Frontal cortex (tissue), 4 donors: Measurements from ENCODE around the gene DOCK1. TPM values are rescaled to one million over a fixed set of nuclear protein-coding genes. Genes with fewer than 3 reads are reported as not detected.

Source experiments
- DNase-seq, 2 donors: peaks; one replicate each; pipeline ENCODE4 v3.0.0; 2012; ENCODE audit warnings: low spot score in 2 of 2
- FAIRE-seq: peaks from 2 replicates; lab custom pipeline; 2012; peaks lifted over from hg19 to GRCh38; lab: Jason Lieb, UNC
- total RNA-seq: library from RNA; depleted of rRNA; stranded (reverse); fragments of >200 nt; gene quantifications from one replicate; pipeline ENCODE4 v1.2.3, GENCODE V29; 2014
- donor health status: control.
- donor health status: control.
- donor health status: control.

The DOCK1 gene
- total RNA-seq, 1 donor from 2014 or later = 14.3 TPM

DNA sequence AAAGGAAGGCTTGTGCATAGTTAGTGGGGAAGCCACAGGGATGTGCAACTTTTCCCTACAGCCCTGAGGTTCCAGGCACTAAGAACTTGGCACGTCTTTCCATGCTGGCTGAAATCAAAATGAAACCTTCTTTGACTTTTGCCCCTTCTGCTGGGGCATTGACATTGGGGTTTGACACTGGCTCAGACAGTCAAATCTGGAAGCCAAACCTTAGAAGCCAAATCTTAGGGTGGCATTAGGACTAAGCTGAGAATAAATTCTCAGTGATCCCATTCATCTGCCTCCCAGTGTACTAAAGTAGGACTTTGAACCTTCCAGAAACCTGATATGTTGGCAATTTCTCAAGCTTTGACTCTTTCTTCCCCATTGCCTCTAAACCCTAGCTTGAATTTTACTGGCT lies 322.4 kb downstream of the DOCK1 start:
- DNase-seq (no peak), FAIRE-seq (no peak)

DNA sequence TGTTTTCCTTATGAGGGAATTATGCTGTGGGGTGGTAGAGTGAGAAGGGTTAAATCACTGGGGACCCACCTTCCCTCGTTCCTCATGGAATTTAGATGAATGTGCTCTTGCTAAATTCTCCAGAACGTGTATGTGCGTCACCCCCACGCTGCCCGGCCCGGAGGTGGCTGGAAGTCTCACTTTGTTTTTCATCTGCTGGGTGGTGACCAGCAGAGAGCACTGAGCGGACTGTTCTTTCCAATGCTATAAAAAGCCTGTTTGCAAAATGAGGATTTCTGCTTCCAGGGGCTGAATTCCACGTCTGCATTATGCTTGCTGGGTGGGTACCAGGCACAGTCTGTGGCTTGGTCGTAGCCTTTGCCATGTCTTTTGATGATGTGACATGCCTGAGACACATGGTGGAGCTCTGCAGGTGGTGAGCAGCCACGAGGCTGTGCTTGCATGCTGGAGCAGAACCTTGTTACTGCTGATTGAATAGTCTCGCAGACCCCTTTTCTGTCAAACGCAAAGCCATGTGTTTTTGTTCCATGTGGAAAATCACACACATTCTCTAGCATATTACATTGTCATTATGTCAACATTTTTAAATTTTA lies 323.1 kb downstream of the DOCK1 start:
- FAIRE-seq (no peak), DNase-seq (peak in 1 of 2 donors; percentile 10)

DNA sequence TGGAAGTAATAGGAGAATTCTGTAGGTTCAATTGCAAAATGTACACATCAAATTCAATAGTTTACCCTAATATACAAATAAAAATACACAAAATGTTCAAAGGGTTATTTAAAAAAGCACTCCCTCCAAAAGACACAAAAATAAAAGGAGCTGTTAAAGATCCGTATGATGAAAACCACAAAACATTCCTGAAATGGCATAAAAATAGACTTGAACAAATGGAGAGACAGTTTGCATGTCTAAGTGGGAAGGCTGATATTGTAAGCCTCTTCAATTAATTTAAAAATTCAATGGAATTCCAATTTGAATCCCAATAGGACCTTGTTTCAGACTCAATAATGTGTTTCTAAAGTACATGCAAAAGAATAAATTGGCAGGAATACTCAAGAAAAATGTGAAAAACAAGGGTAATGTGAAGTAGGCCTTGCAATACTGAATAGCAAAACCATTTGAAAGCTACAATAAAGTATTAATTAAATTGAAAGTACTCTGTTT lies 329.1 kb downstream of the DOCK1 start:
- no peak for DNase-seq

DNA sequence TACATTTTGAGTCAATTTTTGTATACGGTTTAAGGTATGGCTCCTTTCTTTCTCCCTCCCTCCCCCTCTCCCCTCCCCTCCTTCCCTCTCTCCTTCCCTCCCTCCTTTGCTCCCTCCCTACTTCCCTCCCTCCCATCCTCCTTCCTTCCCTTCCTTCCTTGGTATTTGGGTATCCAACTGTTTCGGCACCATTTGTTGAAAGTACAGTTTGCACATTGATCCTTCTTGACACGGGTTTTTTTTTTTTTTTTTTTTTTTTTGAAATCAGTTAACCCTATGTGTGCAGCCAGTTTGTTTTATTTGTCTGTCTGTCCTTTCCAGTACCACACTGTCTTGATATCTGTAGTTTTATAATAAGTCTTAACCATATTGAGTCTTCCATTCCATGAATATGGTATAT lies 331.0 kb downstream of the DOCK1 start:
- no peak for DNase-seq
- FAIRE-seq = no peak

More for the DNA sequence above, 329.1 kb downstream of the DOCK1 start:
- no peak for FAIRE-seq

DNA sequence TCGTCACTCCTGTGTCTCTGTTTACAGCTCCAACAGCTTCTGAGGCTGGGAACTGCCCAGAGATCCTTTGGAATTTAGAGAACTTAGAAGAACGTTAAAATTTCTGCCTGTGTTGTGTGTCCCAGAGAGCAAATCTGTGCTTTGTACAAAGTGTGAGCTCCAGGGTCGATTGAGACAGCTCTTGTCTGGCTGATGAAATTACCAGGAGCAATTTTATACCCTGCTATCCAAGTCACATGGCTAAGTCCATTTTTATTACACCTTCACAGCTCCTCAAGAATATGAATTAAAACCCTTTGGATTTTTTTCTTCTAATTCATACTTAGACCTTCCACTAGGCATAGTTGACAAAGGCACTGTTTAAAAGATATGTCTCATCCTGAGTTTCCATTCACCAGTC lies 337.7 kb downstream of the DOCK1 start:
- no peak for DNase-seq
- no peak for FAIRE-seq

DNA sequence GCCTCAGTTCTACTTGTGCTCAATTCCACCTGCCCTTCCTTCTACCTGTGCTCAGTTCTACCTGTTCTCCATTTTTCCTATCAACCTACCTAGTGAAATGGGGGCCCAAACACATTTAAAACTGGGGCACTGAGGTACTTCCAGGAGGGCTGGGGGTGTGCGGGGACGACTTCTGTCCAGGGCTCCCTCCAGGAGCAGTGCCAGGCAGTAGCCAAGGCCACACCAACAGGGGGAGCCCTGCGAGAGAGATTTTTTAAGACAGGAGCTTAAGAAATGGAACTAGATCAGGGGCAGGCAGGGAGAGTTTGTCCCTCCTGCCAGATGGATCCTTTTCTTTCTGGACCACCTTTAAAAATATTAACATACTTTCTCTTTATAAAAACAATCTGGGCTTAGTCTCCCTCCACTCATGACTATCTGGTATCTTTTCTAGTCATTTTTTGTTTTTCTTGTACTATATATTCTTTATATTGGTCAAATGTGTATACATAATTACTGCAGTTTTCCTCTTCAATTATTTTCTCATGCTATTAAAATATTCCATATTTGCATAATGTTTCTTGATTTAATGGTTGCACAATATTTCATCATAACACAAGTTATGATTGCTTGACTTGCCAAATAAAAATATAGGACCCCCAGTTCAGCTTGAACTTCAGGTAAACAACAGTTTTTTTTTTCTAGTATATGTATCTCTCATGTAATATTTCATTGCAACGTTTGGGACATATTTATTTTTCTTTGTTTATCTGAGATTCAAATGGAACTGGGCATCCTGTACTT lies 338.5 kb downstream of the DOCK1 start:
- DNase-seq (no peak), FAIRE-seq (no peak)

DNA sequence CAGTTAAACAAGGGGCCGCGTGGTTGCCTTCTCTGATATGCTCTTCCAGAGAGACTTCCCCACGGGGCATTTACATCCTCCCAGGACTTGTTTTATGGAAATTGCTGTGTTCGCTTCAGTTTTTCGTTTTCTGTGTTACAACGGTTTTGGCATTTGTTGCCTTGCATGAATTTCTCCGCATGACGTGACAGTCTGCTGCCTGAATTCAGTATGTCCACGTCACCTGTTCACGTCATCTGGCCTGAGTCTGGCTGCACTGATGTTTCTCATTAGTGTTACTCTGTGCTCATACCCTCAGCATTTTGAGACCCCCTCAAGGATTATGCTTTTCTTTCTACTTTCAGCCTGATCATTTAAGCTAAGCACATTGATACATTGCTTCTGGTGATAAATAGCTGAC lies 340.2 kb downstream of the DOCK1 start:
- DNase-seq (no peak), FAIRE-seq (no peak)

DNA sequence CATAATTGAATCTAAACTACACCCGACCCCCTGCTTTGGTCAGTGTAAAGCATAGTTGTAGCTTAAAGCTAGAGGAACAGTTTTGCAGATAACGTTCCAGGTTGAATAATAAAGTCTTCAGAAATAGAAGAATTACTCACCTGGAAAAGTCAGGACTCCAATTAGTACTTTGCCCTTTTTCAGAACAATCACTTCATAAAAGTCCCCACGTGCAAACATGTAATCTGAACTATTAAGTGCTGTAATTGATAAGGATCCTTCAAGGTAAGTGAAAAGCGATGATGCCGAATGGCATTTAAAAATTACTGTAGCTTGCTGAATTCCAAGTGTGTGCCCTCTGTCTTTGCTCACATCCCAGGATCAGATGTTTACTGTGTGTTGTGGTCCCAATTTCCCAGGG lies 344.8 kb downstream of the DOCK1 start:
- FAIRE-seq = no peak
- DNase-seq = no peak

DNA sequence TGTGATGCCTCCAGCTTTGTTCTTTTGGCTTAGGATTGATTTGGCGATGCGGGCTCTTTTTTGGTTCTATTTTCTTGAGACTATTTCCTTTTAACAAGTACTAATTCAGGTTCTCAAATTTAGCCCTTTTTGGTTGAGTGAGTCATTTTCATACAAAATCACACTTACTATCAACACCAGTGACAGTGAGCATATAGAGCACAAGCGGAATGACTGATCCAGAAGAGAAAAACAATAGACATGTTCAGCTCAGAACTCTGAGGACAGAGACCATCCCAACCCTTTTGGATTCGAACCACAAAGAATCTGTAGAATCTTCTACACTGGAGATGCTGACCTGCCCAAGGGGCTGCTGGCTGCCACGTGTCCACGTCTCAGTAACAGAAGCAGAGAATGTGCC lies 347.6 kb downstream of the DOCK1 start:
- no peak for DNase-seq
- FAIRE-seq = no peak

DNA sequence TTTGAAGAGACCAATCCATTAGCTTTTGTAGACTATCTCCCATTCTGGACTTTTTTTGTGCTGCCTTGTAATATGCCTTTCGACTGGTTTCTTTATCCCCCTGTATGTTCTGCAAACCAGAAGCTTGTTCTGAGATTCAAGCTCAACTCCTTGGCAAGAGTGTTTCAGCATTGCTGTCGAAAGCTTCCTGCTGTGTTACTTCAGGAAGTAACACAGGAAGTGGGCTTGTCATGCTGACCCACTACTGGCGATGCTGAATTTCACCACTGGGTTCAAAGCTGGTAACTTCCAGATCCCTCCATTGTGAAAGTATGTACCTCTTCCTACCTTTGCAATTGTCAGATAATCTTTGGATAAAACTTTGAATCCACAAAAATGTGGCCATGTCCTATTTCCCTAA lies 349.0 kb downstream of the DOCK1 start:
- FAIRE-seq (no peak), DNase-seq (no peak)

DNA sequence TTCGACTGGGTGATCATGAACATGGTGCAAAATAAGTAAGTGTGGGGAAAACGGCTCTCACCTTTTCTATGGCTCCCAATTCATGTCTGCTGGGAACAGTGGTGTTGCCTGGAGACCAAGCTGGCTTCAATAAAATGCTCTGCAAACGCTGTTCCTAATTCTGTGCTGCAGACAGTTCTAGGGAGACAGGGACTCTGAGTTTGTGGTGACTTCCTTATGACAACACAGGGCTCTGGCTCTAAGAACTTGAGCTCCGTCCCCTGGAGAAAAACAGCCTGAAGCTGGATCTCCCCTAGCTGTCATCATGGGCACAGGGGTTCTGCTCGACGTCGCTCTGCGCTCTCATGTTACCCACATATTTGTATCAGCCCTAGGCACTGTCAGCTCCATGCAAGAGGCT lies 352.2 kb downstream of the DOCK1 start:
- no peak for DNase-seq
- FAIRE-seq = no peak

DNA sequence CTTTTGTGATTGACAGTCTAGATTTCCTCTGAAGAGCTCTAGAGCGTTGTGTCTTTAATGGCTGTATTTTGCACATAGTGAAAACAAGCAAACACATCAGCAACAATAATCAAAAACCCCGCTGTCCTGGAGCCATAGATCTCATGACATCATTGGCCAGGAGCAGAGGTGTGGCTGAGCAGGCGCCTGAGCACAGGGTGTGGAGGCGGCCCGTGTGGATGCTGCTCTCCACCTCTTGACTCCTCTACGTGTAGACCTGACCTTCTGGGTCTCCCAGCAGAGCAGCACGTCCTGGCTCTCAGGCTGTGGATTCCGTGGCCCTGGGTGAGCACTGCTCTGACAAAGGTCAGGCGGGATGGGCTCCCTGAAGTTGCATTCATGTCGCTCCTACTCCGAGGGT lies 354.1 kb downstream of the DOCK1 start:
- no peak for DNase-seq
- no peak for FAIRE-seq

DNA sequence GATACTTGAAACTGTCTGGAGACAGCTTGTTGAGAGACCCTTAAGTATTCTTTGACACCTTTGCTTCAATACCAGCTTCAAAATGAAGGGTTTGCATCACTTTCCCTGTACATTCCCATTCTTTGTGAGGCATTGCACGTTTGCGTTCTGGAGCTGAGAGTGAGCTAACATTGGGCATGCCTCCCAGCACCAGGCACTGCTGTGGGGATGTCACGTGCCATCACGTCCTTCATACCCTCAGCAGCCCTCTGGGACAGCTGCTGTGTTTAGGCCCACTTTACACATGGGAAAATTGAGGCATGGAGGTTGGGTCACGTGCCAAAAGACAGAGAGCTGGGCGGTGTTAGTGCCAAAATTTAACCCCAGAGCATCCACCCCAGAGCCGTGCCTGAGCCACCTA lies 357.4 kb downstream of the DOCK1 start:
- no peak for DNase-seq
- no peak for FAIRE-seq

DNA sequence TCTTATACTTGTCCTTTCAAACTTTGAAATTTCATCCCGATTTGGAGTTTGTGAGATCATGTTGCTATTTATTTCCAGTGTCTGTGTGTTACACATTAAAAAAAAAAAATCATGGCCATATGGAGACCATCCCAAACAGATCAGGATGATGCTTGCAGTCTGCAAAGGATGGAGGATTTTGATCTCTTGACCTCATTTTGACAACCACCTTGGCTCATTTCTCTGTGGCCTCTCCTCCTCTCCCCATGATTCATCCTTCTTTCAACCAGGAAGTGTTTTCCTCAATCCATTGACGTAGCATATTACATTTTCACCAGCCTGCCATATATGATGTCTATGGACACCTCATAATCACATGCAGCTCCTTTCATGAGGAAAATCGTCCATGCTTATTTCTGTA lies 360.1 kb downstream of the DOCK1 start:
- no peak for DNase-seq
- no peak for FAIRE-seq

DNA sequence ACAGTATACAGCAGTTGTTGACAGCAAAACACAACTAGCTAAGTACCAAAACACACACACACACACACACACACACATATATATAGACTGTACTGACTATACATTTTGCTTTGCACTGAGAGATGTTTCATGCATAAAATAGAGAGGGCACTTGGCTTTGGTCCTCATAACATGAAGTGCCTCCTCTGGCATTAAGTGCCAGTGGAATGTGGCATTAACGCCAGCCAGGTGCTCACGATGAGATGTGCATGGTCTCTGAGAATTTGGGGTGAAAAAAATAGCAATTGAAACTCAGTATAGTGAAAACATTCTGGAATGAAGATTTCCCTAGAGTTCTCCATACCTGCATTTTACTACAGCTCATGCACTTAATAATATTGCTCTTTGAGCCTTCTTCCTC lies 361.2 kb downstream of the DOCK1 start:
- FAIRE-seq (no peak), DNase-seq (no peak)

DNA sequence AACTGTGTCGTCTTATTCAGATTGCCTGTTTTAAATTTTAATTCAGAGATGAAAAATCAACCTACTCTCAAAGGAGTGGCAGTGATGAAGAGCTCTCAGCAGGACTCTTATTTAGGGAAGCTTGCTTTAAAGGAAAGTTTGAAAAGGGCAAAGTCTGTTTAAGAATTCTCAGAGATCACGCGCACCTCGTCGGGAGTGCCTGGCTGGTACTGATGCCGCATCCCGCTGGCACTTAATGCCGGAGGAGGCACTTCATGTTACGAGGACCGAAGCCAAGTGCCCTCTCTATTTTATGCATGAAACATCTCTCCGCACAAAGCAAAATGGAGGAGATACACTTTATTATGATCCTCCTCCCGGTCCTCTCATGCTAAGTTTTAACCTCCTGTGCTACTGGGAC lies 362.2 kb downstream of the DOCK1 start:
- DNase-seq (no peak), FAIRE-seq (no peak)

DNA sequence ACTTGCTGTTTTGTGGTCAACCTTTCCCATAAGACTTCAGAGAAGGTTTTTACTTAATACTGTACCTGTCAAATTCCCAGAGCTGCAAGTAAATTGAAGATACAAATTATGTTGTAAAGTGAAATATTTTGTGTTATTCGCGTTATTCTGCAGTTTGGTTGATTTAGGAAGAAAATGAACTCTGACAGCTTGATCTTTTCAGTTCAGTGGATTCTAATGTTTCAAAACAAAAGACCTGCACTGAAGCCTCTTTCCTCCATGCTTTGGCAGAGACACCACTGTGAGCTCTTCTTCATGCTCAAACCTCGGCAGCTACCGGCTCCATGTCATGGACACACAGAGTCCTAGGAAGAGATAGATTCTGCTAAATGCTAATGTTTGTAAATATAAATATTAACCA lies 366.8 kb downstream of the DOCK1 start:
- DNase-seq = no peak
- FAIRE-seq = no peak

DNA sequence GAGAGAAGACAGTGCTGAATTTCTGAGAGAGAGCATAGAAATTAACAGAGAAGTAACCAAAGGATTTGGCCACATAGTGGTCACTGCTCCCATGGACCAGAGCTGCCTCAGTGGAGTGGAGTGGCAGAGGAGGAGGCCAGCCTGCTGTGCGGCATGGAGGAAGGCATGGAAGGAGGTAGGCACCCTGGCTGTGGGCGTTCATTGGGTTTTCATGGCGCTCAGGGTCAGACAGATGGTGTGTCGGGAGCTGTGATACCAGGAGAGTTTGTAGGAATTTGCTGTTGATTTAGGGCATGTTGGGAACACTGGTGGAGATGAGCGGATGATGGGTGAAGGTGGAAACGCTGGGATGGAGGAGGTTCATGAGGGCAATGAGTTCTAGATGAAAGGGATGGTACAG lies 370.0 kb downstream of the DOCK1 start:
- DNase-seq (no peak), FAIRE-seq (no peak)

DNA sequence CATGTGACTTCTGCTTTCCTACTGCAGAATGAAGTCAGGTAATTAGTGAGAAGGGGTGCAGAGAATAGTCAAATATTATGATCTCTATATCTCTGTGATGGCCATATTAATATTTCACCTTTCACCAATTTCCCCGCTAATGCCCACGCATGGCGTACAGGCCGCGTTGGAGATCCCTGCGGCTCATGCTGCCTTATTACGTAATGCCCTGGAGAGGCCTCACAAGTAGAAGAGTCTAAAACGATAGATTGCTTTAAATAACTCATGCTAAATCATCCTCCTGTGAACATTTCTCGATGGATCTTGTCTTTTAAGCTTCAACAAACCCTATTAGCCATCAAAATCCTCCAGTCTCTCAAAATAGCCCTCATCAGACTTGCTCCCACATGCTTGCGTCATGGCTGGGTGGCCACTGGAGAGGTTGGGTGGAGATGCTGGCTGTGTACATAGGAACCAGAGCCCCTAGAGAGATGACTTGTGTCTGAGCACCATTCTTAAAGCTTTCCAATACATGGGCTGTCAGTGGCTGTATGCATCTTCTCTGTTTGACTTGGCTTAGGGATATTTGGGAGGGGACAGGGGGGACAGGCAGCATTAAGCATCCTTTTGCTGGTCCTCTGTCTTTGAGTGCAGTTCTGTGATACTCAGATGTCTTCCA lies 370.7 kb downstream of the DOCK1 start:
- FAIRE-seq (no peak), DNase-seq (no peak)

DNA sequence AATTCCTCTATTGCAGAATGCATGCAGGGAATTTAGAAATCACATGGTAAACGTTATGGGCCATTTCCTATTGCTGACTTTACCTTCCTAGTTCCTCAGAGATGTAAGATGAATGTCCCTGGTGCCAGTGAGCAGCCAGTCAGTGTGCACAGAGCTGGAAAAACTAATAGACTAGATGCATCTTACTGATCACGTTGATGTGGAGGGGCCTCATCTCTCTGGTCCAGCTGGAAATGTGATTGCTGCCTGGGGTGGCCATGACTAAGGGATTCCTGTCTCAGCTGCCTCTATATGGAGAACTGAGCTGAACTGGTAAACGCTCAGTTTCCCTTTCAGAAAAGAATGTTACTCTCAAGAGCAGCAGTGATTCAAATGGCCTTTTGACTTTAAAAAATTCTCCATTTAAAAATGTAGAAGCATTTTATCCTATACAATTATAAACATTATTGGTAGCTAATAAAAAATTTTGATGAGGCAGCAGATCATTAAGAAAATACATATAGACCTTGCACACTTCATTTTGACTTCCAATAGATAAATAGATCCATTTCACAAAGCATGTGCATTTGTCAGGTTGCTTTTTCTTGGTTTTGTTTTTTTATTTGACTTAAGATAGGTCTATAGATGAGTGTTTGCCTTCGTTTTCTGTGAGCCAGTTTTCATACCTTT lies 371.7 kb downstream of the DOCK1 start:
- FAIRE-seq = no peak
- DNase-seq = no peak

DNA sequence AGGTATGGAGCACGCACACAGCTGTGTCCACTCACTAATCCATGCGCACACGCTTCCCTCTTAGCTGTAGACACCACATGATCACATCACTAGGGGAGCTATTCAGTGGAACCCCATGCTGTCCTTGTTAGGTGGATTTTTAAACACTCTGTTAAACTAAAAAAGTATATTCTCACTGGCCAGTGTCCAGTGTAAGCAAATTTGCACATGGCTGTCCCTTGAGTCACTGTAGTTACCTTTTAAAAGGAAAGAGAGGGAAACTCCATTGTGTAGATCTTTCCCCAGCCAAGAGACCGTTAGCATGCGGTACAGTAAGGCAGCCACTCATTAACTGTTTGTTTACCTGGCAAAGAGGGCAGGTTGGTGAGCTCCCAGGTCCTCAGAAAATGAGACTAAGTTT lies 372.8 kb downstream of the DOCK1 start:
- no peak for FAIRE-seq
- DNase-seq = no peak
